GM20431 (cell line): ENCODE measurements around the gene DYNLT1.
"Not testable (repeated sequence)": the region's sequence is repeated elsewhere in the genome, so short reads cannot be mapped to it uniquely, and the experiment has no call there.

Source experiments
- in situ Hi-C: fragments of 300-500 bp; cut with MseI, MboI; formaldehyde crosslinking; loops from one replicate; pipeline ENCODE4 v1.15.0; 2020; ENCODE audit warnings: low sequenced_read_pairs; ENCODE audit not compliant: unreplicated experiment

The DYNLT1 gene

GRCh38 chr6:158665332-158665731 is 20.8 kb upstream of the DYNLT1 start:
- in situ Hi-C loops, result no loop called here

GRCh38 chr6:158663625-158664165 is 19.2 kb upstream of the DYNLT1 start:
- in situ Hi-C loops, result no loop called here

- in situ Hi-C loops, result no loop called here
Observed at GRCh38 chr6:158662954-158663624, 18.5 kb upstream of the DYNLT1 start.

GRCh38 chr6:158662607-158662953 is 18.0 kb upstream of the DYNLT1 start:
- in situ Hi-C loops, result no loop called here

GRCh38 chr6:158661156-158661685 is 16.7 kb upstream of the DYNLT1 start:
- in situ Hi-C loops, result no loop called here

GRCh38 chr6:158660333-158660754 is 15.8 kb upstream of the DYNLT1 start:
- in situ Hi-C loops, result no loop called here

GRCh38 chr6:158656986-158657385 is 12.4 kb upstream of the DYNLT1 start:
- in situ Hi-C loops, result not testable (repeated sequence)

GRCh38 chr6:158655569-158656450 is 11.3 kb upstream of the DYNLT1 start:
- in situ Hi-C loops, result no loop called here

GRCh38 chr6:158654960-158655489 is 10.5 kb upstream of the DYNLT1 start:
- in situ Hi-C loops, result no loop called here

- in situ Hi-C loops, result no loop called here
Observed at GRCh38 chr6:158654498-158654897, 10.0 kb upstream of the DYNLT1 start.

- in situ Hi-C loops, result no loop called here
Observed at GRCh38 chr6:158653577-158654354, 9.2 kb upstream of the DYNLT1 start.

GRCh38 chr6:158651981-158652737 is 7.6 kb upstream of the DYNLT1 start:
- in situ Hi-C loops, result not testable (repeated sequence)

- in situ Hi-C loops, result no loop called here
Observed at GRCh38 chr6:158649289-158650143, 5.0 kb upstream of the DYNLT1 start, which contains the start of gene SYTL3. SYTL3 (plus strand) TSS chr6:158650054; CDS start chr6:158663269, 13,215 bp downstream.

- in situ Hi-C loops, result no loop called here
Observed at GRCh38 chr6:158648682-158649131, 4.2 kb upstream of the DYNLT1 start.

- in situ Hi-C loops, result no loop called here
Observed at GRCh38 chr6:158647501-158647900, 3.0 kb upstream of the DYNLT1 start.

- in situ Hi-C loops, result no loop called here
Observed at GRCh38 chr6:158646023-158646910, 1.7 kb upstream of the DYNLT1 start.
